Left ventricle myocardium inferior (tissue), 1 donor: ENCODE measurements around the gene USP34. TPM values are rescaled to one million over a fixed set of nuclear protein-coding genes. Genes with fewer than 3 reads are reported as not detected.
"Not testable (repeated sequence)": the region's sequence is repeated elsewhere in the genome, so short reads cannot be mapped to it uniquely, and the experiment has no call there.

Source experiments
- DNase-seq: peaks from one replicate; pipeline ENCODE4 v3.0.0-alpha.2; 2020
- H3K27ac ChIP-seq: fragments of 200-600 bp; replicated peaks from 2 replicates; pipeline ENCODE4 v1.8.0; 2021
- H3K27me3 ChIP-seq: fragments of 200-600 bp; 2 replicates; pipeline ENCODE4 v1.8.0; 2021; ENCODE audit warnings: low read depth
- H3K36me3 ChIP-seq: fragments of 200-600 bp; 2 replicates; pipeline ENCODE4 v1.8.0; 2021
- H3K4me1 ChIP-seq: fragments of 200-600 bp; 2 replicates; pipeline ENCODE4 v1.8.0; 2021
- H3K4me3 ChIP-seq: fragments of 200-600 bp; 2 replicates; pipeline ENCODE4 v1.8.0; 2021; ENCODE audit warnings: mild to moderate bottlenecking, moderate library complexity
- H3K9me3 ChIP-seq: fragments of 200-600 bp; replicated peaks from 2 replicates; pipeline ENCODE4 v1.8.0; 2021
- intact Hi-C: fragments of 100-400 bp; cut with micrococcal nuclease; formaldehyde crosslinking; loops from one replicate; pipeline ENCODE4 v1.11.0; 2022
- total RNA-seq: library from RNA; stranded (reverse); fragmentation: NEBNext Ultra II Directional; extraction: Animal tissue kit (Norgen Biotek cat#: 25700); gene quantifications from one replicate; pipeline ENCODE4 v1.2.1, GENCODE V29; 2021
- TF ChIP-seq, protein P1 (sequence below): fragments of 200-600 bp; IDR thresholded peaks from 2 replicates; pipeline ENCODE4 v1.8.0; 2021; ENCODE audit warnings: antibody characterized with exemption, mild to moderate bottlenecking, borderline replicate concordance
- donor health status: DM: no; HTN: yes; CAD: no; lungs with severe emphysema.

The USP34 gene
- total RNA-seq, 1 donor from 2014 or later: 50.0 TPM

DNA sequence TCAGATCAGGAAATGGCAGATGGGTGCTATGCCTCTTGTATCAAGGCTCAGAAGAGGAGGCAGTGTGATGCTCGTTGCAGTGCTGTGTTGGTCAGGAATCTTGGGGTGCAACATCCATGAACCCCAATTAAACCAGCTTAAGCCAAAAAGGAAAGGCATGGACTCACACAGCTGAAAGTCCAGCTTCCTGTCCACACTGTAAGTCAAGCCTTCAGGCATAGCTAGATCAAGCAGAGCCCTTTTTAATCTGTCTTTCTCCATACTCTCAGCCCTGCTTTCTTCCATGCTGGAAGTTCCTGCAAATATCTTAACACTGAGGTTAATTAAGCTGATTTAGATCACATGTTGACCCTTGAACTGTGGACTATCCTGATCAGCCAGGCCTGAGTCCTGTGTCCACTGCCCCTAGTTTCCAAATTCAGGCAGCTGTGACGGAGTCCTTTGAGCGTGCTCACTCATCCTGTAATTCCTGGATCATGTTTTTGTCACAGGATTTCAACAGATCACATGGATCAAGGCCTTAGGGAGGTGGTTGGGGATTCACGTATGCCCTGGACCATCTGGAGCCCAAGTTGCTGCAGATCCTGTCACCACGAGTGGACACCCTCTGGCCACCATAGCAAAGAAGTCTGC is 313.4 kb downstream of the USP34 start:
- Histone ChIP-seq H3K27ac (no peak overlapping the region), H3K9me3 (no peaks in the 10 kb centered on the region), H3K4me1 (peaks cover 5% of the 10 kb centered on the region), H3K36me3 (peaks cover 49% of the 10 kb centered on the region), H3K27me3 (no peaks in the 10 kb centered on the region), H3K4me3 (no peak overlapping the region)
- intact Hi-C loops: no loop called here
- TF ChIP-seq, protein P1, sequence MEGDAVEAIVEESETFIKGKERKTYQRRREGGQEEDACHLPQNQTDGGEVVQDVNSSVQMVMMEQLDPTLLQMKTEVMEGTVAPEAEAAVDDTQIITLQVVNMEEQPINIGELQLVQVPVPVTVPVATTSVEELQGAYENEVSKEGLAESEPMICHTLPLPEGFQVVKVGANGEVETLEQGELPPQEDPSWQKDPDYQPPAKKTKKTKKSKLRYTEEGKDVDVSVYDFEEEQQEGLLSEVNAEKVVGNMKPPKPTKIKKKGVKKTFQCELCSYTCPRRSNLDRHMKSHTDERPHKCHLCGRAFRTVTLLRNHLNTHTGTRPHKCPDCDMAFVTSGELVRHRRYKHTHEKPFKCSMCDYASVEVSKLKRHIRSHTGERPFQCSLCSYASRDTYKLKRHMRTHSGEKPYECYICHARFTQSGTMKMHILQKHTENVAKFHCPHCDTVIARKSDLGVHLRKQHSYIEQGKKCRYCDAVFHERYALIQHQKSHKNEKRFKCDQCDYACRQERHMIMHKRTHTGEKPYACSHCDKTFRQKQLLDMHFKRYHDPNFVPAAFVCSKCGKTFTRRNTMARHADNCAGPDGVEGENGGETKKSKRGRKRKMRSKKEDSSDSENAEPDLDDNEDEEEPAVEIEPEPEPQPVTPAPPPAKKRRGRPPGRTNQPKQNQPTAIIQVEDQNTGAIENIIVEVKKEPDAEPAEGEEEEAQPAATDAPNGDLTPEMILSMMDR: no peak
- DNase-seq: no peak

DNA sequence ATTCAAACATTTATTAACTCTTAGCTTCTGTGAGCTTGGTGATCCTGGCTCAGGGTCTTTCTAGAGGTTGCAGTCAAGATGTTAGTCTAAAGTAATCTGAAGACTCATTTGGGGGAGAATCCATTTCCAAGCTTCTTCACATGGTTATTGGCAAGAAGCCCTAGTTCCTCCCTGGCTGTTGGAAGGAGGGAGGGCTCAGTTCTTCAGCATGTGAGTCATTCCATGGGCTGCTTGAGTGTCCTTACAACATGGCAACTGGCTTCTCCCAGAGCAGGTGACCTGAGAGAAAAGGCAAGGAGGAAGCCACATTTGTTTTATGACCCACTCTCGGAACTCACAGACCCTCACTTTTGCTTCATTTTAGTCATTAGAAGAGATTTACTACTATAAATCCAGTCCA is 319.5 kb downstream of the USP34 start:
- H3K9me3 ChIP-seq: no peaks in the 10 kb centered on the region
- TF ChIP-seq, protein P1: no peak
- no peak overlapping the region for H3K4me3 ChIP-seq
- peaks cover 35% of the 10 kb centered on the region for H3K36me3 ChIP-seq
- no peaks in the 10 kb centered on the region for H3K4me1 ChIP-seq
- DNase-seq: no peak
- intact Hi-C loops: no loop called here
- no peak overlapping the region for H3K27ac ChIP-seq
- H3K27me3 ChIP-seq: no peaks in the 10 kb centered on the region

DNA sequence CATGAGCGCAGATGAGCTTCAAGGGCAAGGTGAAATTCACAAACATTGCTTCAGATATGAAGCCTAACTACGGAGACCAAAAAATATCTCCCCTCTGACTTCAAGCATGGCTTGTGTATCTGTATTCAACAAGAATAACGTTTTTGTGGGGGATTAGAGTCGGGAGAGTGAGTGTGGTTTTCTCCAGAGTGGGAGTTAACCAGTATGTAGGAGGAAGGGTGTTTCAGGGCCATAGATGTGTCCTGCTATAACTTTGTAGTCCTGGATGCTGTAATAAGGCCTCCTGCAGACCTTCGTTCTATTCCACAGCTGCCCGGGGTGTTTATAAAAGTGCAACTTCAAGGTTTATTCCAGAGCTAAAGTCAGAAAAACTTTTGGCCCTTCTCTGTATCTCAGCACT is 321.8 kb downstream of the USP34 start:
- peaks cover 16% of the 10 kb centered on the region for H3K4me1 ChIP-seq

DNA sequence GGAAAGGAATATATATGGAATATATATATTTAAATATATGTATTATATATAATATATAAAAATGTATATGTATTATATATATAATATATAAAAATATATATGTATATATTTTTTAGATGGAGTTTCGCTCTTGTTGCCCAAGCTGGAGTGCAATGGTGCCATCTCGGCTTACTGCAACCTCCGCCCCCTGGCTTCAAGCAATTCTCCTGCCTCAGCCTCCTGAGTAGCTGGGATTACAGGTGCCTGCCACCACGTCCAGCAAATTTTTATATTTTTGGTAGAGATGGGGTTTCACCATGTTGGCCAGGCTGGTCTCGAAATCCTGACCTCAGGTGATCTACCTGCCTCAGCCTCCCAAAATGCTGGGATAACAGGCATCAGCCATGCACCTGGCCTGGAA is 322.8 kb downstream of the USP34 start:
- H3K27ac ChIP-seq, H3K27me3 ChIP-seq, H3K9me3 ChIP-seq, intact Hi-C loops, H3K4me3 ChIP-seq, DNase-seq: not testable (repeated sequence)
- Histone ChIP-seq H3K36me3 (peaks cover 35% of the 10 kb centered on the region), H3K4me1 (peaks cover 16% of the 10 kb centered on the region)

More for the DNA sequence above, 321.8 kb downstream of the USP34 start:
- no peak for DNase-seq
- TF ChIP-seq, protein P1: no peak
- H3K4me3 ChIP-seq: no peak overlapping the region
- no peaks in the 10 kb centered on the region for H3K27me3 ChIP-seq
- H3K9me3 ChIP-seq: no peaks in the 10 kb centered on the region
- intact Hi-C loops: no loop called here
- peaks cover 35% of the 10 kb centered on the region for H3K36me3 ChIP-seq
- no peak overlapping the region for H3K27ac ChIP-seq

DNA sequence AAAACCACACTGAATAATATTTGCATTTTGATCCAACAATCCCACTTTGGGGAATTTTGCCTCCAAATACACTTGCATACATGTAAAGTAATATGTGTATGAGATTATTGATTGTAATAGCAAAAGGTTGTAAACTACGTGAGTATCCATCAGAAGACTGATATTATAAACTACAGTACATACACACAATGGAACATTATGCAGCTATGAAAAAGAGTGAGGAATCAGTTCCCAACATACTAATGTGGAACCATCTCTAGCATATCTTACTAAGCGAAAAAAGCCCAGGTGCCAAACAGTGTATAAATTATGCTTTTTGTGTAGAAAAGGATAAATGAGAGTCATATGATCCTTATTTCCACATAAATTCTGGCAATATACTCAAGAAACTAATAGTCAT is 324.9 kb downstream of the USP34 start:
- Histone ChIP-seq H3K27me3 (no peaks in the 10 kb centered on the region), H3K36me3 (peaks cover 25% of the 10 kb centered on the region), H3K4me3 (peak overlapping the region; percentile 72), H3K4me1 (peaks cover 16% of the 10 kb centered on the region), H3K9me3 (no peaks in the 10 kb centered on the region), H3K27ac (peak overlapping the region; percentile 87)
- TF ChIP-seq, protein P1: no peak
- no peak for DNase-seq
- intact Hi-C loops: no loop called here

DNA sequence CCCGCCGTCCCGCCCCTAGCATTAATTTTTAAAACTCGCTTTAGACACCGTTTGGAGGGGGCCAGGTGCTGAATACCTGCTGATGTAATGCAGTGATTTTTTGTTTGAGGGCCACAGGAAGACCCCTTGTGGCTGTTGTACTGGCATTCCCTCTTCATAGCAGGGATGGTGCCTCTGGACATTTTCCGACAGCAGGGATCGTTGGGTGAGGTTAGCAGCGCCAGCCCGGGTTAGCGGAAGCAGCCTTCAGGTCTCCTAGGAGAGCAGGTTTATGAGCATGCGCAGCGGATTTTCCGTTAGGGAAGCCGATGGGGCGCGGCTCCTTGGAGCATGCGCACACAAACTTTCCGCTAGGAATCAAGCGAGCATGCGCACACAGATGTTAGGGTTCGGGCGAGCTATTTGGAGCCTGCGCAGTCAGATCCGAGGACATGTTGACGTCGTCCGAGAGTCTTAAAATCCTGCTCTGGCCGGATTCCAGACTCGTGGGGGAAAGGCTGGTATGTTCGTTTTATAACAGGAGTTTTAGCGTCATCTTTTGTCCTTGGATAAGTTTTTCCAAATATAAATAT is 326.1 kb downstream of the USP34 start:
- peak overlapping the region; percentile 87 for H3K27ac ChIP-seq
- peak overlapping the region; percentile 72 for H3K4me3 ChIP-seq
- no peaks in the 10 kb centered on the region for H3K9me3 ChIP-seq
- H3K36me3 ChIP-seq: peaks cover 15% of the 10 kb centered on the region
- TF ChIP-seq, protein P1: peak; percentile 14
- peaks cover 16% of the 10 kb centered on the region for H3K4me1 ChIP-seq
- H3K27me3 ChIP-seq: no peaks in the 10 kb centered on the region
- peak; percentile 95 for DNase-seq
- intact Hi-C loops: no loop called here
